T-helper 17 cell (primary cell): ENCODE measurements around the gene DYRK1B. TPM values are rescaled to one million over a fixed set of nuclear protein-coding genes. Genes with fewer than 3 reads are reported as not detected.

Experiments used
- total RNA-seq, 4 donors: library from RNA in 2 of 4; stranded (reverse) in 2 of 4; gene quantifications; one replicate each; pipeline ENCODE4 v1.2.3 and lab custom pipeline; 2022 to 2026

Gene DYRK1B
- total RNA-seq, 2 donors from 2014 or later, result 47.5 to 55.5 TPM

Other genes starting within 250 kb of the DYRK1B start
- not detected for gene LGALS13, start 231.6 kb downstream of the DYRK1B start, total RNA-seq
- gene LGALS16, start 178.2 kb downstream of the DYRK1B start, total RNA-seq, result not detected
- gene LGALS14, start 129.7 kb downstream of the DYRK1B start, total RNA-seq, result not detected
- 1 to 10 TPM; 1.9 to 8.2 TPM for gene CLC, start 96.1 kb downstream of the DYRK1B start, total RNA-seq
- not detected for gene LEUTX, start 55.3 kb downstream of the DYRK1B start, total RNA-seq
- 100 to 1,000 TPM; 255 to 264 TPM for gene FBL, start 12.2 kb upstream of the DYRK1B start, total RNA-seq
- gene FCGBP, start 100.5 kb upstream of the DYRK1B start, total RNA-seq, result 10 to 100 TPM in 1 of 2 donors, 1 to 10 TPM in 1; 9.1 to 10.1 TPM
- gene PSMC4, start 137.0 kb upstream of the DYRK1B start, total RNA-seq, result 10 to 100 TPM; 82.2 to 87.5 TPM
- gene ZNF546, start 162.9 kb upstream of the DYRK1B start, total RNA-seq, result 1 to 10 TPM; 2.5 to 2.7 TPM
- gene ZNF780B, start 222.1 kb upstream of the DYRK1B start, total RNA-seq, result 10 to 100 TPM; 15.1 to 16.8 TPM